HCT116 (cell line): ENCODE results near the gene TRPM7. TPM values are rescaled to one million over a fixed set of nuclear protein-coding genes. Genes with fewer than 3 reads are reported as not detected.

Source experiments
- ATAC-seq: fragments of 200-7000 bp; cut with Tn5 transposase; 2 replicates; pipeline ENCODE4 v1.9.1; 2020; ENCODE audit warnings: mild to moderate bottlenecking, moderate library complexity
- BruUV-seq: library from RNA; stranded (reverse); fragments of 400-500 nt; replicated peaks from 2 replicates; lab custom pipeline; 2021; lab: Mats Ljungman, UMichigan
- CTCF ChIA-PET: fragments of 300-600 bp; sonication (Branson Sonifier 250); formaldehyde crosslinking; loops from one replicate; lab custom pipeline; 2021; ENCODE audit warnings: antibody characterized with exemption; lab: Charles Lee
- POLR2A ChIA-PET: fragments of 300-600, 350-600 bp; sonication (Branson Sonifier 250); formaldehyde crosslinking; loops from one replicate; lab custom pipeline; 2021; ENCODE audit warnings: antibody characterized with exemption; lab: Charles Lee
- RAD21 ChIA-PET, 2 experiments: fragments of 300-600 bp; sonication (Branson Sonifier 250); formaldehyde crosslinking; loops; one replicate each; lab custom pipeline; 2023; ENCODE audit warnings: low total read pairs in 2 of 2; ENCODE audit not compliant: uncharacterized antibody in 2 of 2, unreplicated experiment in 2 of 2, low non-redundant PET in 1 of 2; lab: Charles Lee
- DNase-seq: peaks from one replicate; pipeline ENCODE4 v3.0.0-alpha.2; 2010; ENCODE audit warnings: low read depth, low spot score
- H2AFZ ChIP-seq: fragments of 200-600 bp; shearing (Covaris generic), sonication (generic); 2 replicates; pipeline ENCODE4 v1.6.1; 2017; ENCODE audit warnings: low read depth, mixed run types, mixed read lengths, antibody characterized with exemption, low read length; ENCODE audit not compliant: poor library complexity, severe bottlenecking
- H3K27ac ChIP-seq: 2 replicates; pipeline ENCODE4 v1.5.1; 2012; ENCODE audit warnings: low read depth, low read length
- H3K27me3 ChIP-seq: fragments of 200-600 bp; sonication (generic); 2 replicates; pipeline ENCODE4 v1.6.1; 2016; ENCODE audit warnings: mixed run types, low read length, mixed read lengths; ENCODE audit not compliant: insufficient read depth
- H3K36me3 ChIP-seq, 2 experiments: fragments of 200-500 bp in 1 of 2; fragments of 200-600 bp in 1 of 2; sonication (Bioruptor generic) in 1 of 2; sonication (generic) in 1 of 2; 2 replicates each; pipeline versions ENCODE4 v1.5.1 to v1.6.1; 2014 to 2016; ENCODE audit warnings: low read length in 2 of 2, inconsistent platforms in 1 of 2, mixed read lengths in 1 of 2, mixed run types in 1 of 2; ENCODE audit not compliant: insufficient read depth in 2 of 2, control insufficient read depth in 1 of 2
- H3K4me1 ChIP-seq, 2 experiments: fragments of 200-600 bp in 1 of 2; sonication (generic) in 1 of 2; 2 replicates each; pipeline versions ENCODE4 v1.5.1 to v1.6.1; 2012 to 2017; ENCODE audit warnings: low read length in 2 of 2, inconsistent platforms in 1 of 2, mild to moderate bottlenecking in 1 of 2, mixed read lengths in 1 of 2, mixed run types in 1 of 2, moderate library complexity in 1 of 2; ENCODE audit not compliant: insufficient read depth in 2 of 2, control insufficient read depth in 1 of 2
- H3K4me2 ChIP-seq: fragments of 200-600 bp; sonication (generic); 2 replicates; pipeline ENCODE4 v1.6.1; 2017; ENCODE audit warnings: mixed run types, low read length, mixed read lengths
- H3K4me3 ChIP-seq, 2 experiments: fragments of 200-600 bp in 1 of 2; sonication (generic) in 1 of 2; replicated peaks in 1 of 2; 2 replicates each; pipeline ENCODE4 v1.5.1; 2011 to 2016; ENCODE audit warnings: low read length in 2 of 2, control low read depth in 1 of 2, low read depth in 1 of 2, mild to moderate bottlenecking in 1 of 2, mixed read lengths in 1 of 2, mixed run types in 1 of 2
- H3K79me2 ChIP-seq: fragments of 200-600 bp; sonication (generic); 2 replicates; pipeline ENCODE4 v1.6.1; 2017; ENCODE audit warnings: mild to moderate bottlenecking, mixed run types, low read length, moderate library complexity, mixed read lengths; ENCODE audit not compliant: insufficient read depth
- H3K9ac ChIP-seq: fragments of 200-600 bp; sonication (generic); 2 replicates; pipeline ENCODE4 v1.6.1; 2016; ENCODE audit warnings: low read length, mixed read lengths
- H3K9me2 ChIP-seq: fragments of 200-600 bp; sonication (generic), shearing (Covaris generic); 2 replicates; pipeline ENCODE4 v1.6.1; 2017; ENCODE audit warnings: mixed run types, mild to moderate bottlenecking, moderate library complexity; ENCODE audit not compliant: insufficient read depth
- H3K9me3 ChIP-seq, 2 experiments: fragments of 200-500 bp in 1 of 2; fragments of 200-600 bp in 1 of 2; sonication (Bioruptor generic) in 1 of 2; sonication (generic) in 1 of 2; 2 replicates each; pipeline ENCODE4 v1.6.1; 2014 to 2017; ENCODE audit warnings: low read length in 2 of 2, mixed read lengths in 2 of 2, inconsistent platforms in 1 of 2, low read depth in 1 of 2, mild to moderate bottlenecking in 1 of 2, mixed run types in 1 of 2, moderate library complexity in 1 of 2; ENCODE audit not compliant: control insufficient read depth in 1 of 2, insufficient read depth in 1 of 2
- H4K20me1 ChIP-seq: fragments of 200-600 bp; sonication (generic), shearing (Covaris generic); 2 replicates; pipeline ENCODE4 v1.6.1; 2017; ENCODE audit warnings: mixed run types, mild to moderate bottlenecking, moderate library complexity; ENCODE audit not compliant: insufficient read depth
- CEBPB ChIP-seq: IDR thresholded peaks from 2 replicates; pipeline ENCODE4 v1.6.1; 2012; ENCODE audit warnings: low read depth
- CTCF ChIP-seq, 3 experiments: fragments of 200-600 bp in 1 of 3; sonication (generic) in 1 of 3; IDR thresholded peaks in 2 of 3; conservative IDR thresholded peaks in 1 of 3; 2 replicates each; pipeline ENCODE4 v1.5.1; 2012 to 2017; ENCODE audit warnings: low read depth in 2 of 3, low read length in 2 of 3, antibody characterized with exemption in 1 of 3, borderline replicate concordance in 1 of 3, control low read depth in 1 of 3, mild to moderate bottlenecking in 1 of 3, mixed read lengths in 1 of 3, mixed run types in 1 of 3, moderate library complexity in 1 of 3; ENCODE audit not compliant: insufficient read depth in 1 of 3
- ELF1 ChIP-seq: IDR thresholded peaks from 2 replicates; pipeline ENCODE4 v1.6.1; 2012; ENCODE audit warnings: low read depth, borderline replicate concordance
- EZH2phosphoT487 ChIP-seq: fragments of 200-600 bp; IDR thresholded peaks from 2 replicates; pipeline ENCODE4 v1.6.1; 2018; ENCODE audit warnings: antibody characterized with exemption, borderline replicate concordance
- FOSL1 ChIP-seq: IDR thresholded peaks from 2 replicates; pipeline ENCODE4 v1.6.1; 2012; ENCODE audit warnings: low read depth
- JUND ChIP-seq: IDR thresholded peaks from 2 replicates; pipeline ENCODE4 v1.6.1; 2012
- MAX ChIP-seq: IDR thresholded peaks from 2 replicates; pipeline ENCODE4 v1.6.1; 2012
- POLR2A ChIP-seq: IDR thresholded peaks from 2 replicates; pipeline ENCODE4 v1.7.0; 2011; ENCODE audit warnings: borderline replicate concordance; ENCODE audit not compliant: insufficient read depth, insufficient read length; ENCODE audit errors: extremely low read depth
- RAD21 ChIP-seq: IDR thresholded peaks from 2 replicates; pipeline ENCODE4 v1.6.1; 2012; ENCODE audit warnings: low read depth, mild to moderate bottlenecking
- SP1 ChIP-seq: IDR thresholded peaks from 2 replicates; pipeline ENCODE4 v1.6.1; 2012; ENCODE audit warnings: low read depth
- SRF ChIP-seq: IDR thresholded peaks from 2 replicates; pipeline ENCODE4 v1.6.1; 2012; ENCODE audit warnings: low read depth
- TCF7L2 ChIP-seq: IDR thresholded peaks from 2 replicates; pipeline ENCODE4 v1.7.0; 2011; ENCODE audit warnings: borderline replicate concordance, inconsistent platforms; ENCODE audit not compliant: insufficient read depth, insufficient read length; ENCODE audit errors: extremely low read depth
- YY1 ChIP-seq: IDR thresholded peaks from 2 replicates; pipeline ENCODE4 v1.6.1; 2011; ENCODE audit warnings: low read length, low read depth, moderate library complexity, mild to moderate bottlenecking; ENCODE audit not compliant: insufficient replicate concordance; ENCODE audit errors: extremely low read depth
- ZBTB33 ChIP-seq: IDR thresholded peaks from 2 replicates; pipeline ENCODE4 v1.6.1; 2011; ENCODE audit warnings: mild to moderate bottlenecking, low read length, moderate library complexity; ENCODE audit not compliant: insufficient replicate concordance; ENCODE audit errors: extremely low read depth
- ZNF274 ChIP-seq: fragments of 200-500 bp; sonication (Bioruptor generic); IDR thresholded peaks from 2 replicates; pipeline ENCODE4 v1.6.1; 2014; ENCODE audit warnings: mild to moderate bottlenecking, low read depth, low read length, inconsistent platforms
- intact Hi-C: fragments of 100-400 bp; cut with micrococcal nuclease; formaldehyde crosslinking; loops from 2 replicates; pipeline ENCODE4 v1.10.0; 2022
- total RNA-seq: library from RNA; stranded (reverse); gene quantifications from one replicate; pipeline ENCODE4 v1.2.1, GENCODE V29; 2021; ENCODE audit not compliant: unreplicated experiment

Gene TRPM7
- total RNA-seq, 1 experiment from 2014 or later, result 26.3 TPM

GRCh38 chr15:50594311-50594710 is 92.3 kb downstream of the TRPM7 start:
- ChIA-PET CTCF (no interaction called here), RAD21 (no interaction called here)
- no peak for ATAC-seq
- no TSS peak for BruUV-seq
- Histone ChIP-seq H3K27me3 (no peaks in the 10 kb centered on the region), H3K4me1 (no peaks in the 10 kb centered on the region)
- TF ChIP-seq TCF7L2 (no peak), EZH2phosphoT487 (no peak), CEBPB (no peak), JUND (no peak), CTCF (IDR thresholded peaks at IDR 0.05 in 2 of 3, conservative IDR thresholded peaks at IDR 0.05 in 1 of 3; ENCODE audit: borderline replicate concordance in 1 of 3, insufficient read depth in 1 of 3, low read depth in 2 of 3, low read length in 2 of 3) (no peak), MAX (no peak), YY1 (no peak), ELF1 (no peak), SRF (no peak), RAD21 (no peak), SP1 (no peak), ZNF274 (no peak), POLR2A (no peak), FOSL1 (no peak), ZBTB33 (no peak)
- TF ChIP-seq, all 23 proteins: peak for 0
- Histone ChIP-seq H4K20me1 (no peaks in the 10 kb centered on the region), H3K4me2 (no peak overlapping the region), H3K36me3 (peaks cover 18 to 30% of the 10 kb centered on the region in 2 experiments), H3K27ac (no peak overlapping the region), H3K9ac (no peak overlapping the region), H3K9me3 (no peaks in the 10 kb centered on the region), H3K79me2 (no peaks in the 10 kb centered on the region), H3K4me3 (no peak overlapping the region), H3K9me2 (no peaks in the 10 kb centered on the region), H2AFZ (no peak overlapping the region)
- POLR2A ChIA-PET, result no interaction called here
- no peak for DNase-seq
- intact Hi-C loops, result loop anchor here (1.0 kb wide), 1 partner anchor 17 kb away; no protein-coding TSS in a partner anchor
